ENCODE data around the gene TRIP13. TPM values are rescaled to one million over a fixed set of nuclear protein-coding genes. Genes with fewer than 3 reads are reported as not detected.
"Not testable (repeated sequence)": the region's sequence is repeated elsewhere in the genome, so short reads cannot be mapped to it uniquely, and the experiment has no call there.

TRIP13 gene
- total and polyA plus RNA-seq, 2 of the 4 experiments (the other 2 are of a cell fraction): 17.1 to 35.5 TPM

DNA sequence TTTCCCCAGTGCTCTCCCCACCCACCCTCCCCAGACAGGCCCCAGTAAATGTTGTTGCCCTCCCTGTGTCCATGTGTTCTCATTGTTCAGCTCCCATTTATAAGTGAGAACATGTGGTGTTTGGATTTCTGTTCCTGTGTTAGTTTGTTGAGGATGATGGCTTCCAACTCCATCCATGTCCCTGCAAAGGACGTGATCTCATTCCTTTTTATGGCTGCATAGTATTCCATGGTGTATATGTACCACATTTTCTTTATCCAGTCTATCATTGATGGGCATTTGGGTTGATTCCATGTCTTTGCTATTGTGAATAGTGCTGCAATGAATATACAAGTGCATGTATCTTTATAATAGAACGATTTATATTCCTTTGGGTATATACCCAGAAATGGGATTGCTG lies 48.1 kb downstream of the TRIP13 start:
- DNase-seq; H2BK20ac ChIP-seq (ENCODE audit: low read depth, low read length); BruUV-seq (replicated peaks); H3K27ac ChIP-seq (ENCODE audit: insufficient read depth, low read length); H3K36me3 ChIP-seq (ENCODE audit: control insufficient read depth, insufficient read depth, low read length); ATAC-seq (ENCODE audit: low read depth); H4K5ac ChIP-seq (ENCODE audit: low read depth, low read length); CTCF ChIA-PET; H3K4me1 ChIP-seq (ENCODE audit: control insufficient read depth, insufficient read depth, low read length); POLR2A ChIA-PET (ENCODE audit: unreplicated experiment); H2AFZ ChIP-seq (replicated peaks; ENCODE audit: low read length, poor library complexity); H2BK15ac ChIP-seq (ENCODE audit: low read depth, low read length); in situ Hi-C loops (cut with MboI; ENCODE audit: low sequenced_read_pairs); H3K4ac ChIP-seq (ENCODE audit: low read depth, low read length); H3K18ac ChIP-seq (ENCODE audit: low read depth, low read length); H3K14ac ChIP-seq (replicated peaks; ENCODE audit: low read depth, low read length); H3K9me1 ChIP-seq (ENCODE audit: insufficient read depth, low read length); H2AK5ac ChIP-seq (ENCODE audit: low read depth, low read length); intact Hi-C loops (cut with micrococcal nuclease); H3K9ac ChIP-seq (ENCODE audit: low read depth, low read length); H3K4me2 ChIP-seq (ENCODE audit: low read depth, low read length); H3K9me3 ChIP-seq (ENCODE audit: control insufficient read depth, insufficient read depth, low read length); dilution Hi-C loops (cut with HindIII; ENCODE audit: low sequenced_read_pairs, unreplicated experiment); H4K8ac ChIP-seq (ENCODE audit: low read depth in 2 of 2, low read length in 2 of 2); H2AK9ac ChIP-seq (replicated peaks; ENCODE audit: low read depth, low read length, poor library complexity); H3K4me3 ChIP-seq (ENCODE audit: insufficient read depth, low read depth, low read length); H4K91ac ChIP-seq (ENCODE audit: insufficient read depth, low read depth, low read length); H2BK120ac ChIP-seq (ENCODE audit: low read depth, low read length); H3K79me1 ChIP-seq (ENCODE audit: low read depth in 1 of 2, low read length in 2 of 2); H4K20me1 ChIP-seq (ENCODE audit: insufficient read depth, low read length); H2BK5ac ChIP-seq (ENCODE audit: low read depth, low read length, poor library complexity, severe bottlenecking); H3K23ac ChIP-seq (ENCODE audit: low read depth, low read length); H3K56ac ChIP-seq (ENCODE audit: extremely low read depth, insufficient read depth, low read length): not testable (repeated sequence)
- no CpG with 5 or more reads among the region's 2 CpGs for WGBS, 2 experiments (ENCODE audit: extremely low coverage in 2 of 2, insufficient read length in 1 of 2)
- H3K27me3 ChIP-seq (ENCODE audit: control insufficient read depth, insufficient read depth, low read length): peaks cover 59% of the 10 kb centered on the region

All from IMR-90 (cell line).